H1 (cell line): ENCODE results near the gene ASS1. TPM values are rescaled to one million over a fixed set of nuclear protein-coding genes. Genes with fewer than 3 reads are reported as not detected.

Experiments
- CTCF ChIA-PET: fragments of 300-600 bp; sonication (Branson Sonifier 250); formaldehyde crosslinking; loops from one replicate; lab custom pipeline; 2021; ENCODE audit not compliant: partially characterized antibody; lab: Charles Lee
- POLR2A ChIA-PET: fragments of 300-600 bp; sonication (Branson Sonifier 250); formaldehyde crosslinking; loops from one replicate; lab custom pipeline; 2021; ENCODE audit warnings: inconsistent platforms; ENCODE audit not compliant: partially characterized antibody; lab: Charles Lee
- DNase-seq, 2 experiments: peaks; one replicate each; pipeline versions ENCODE4 v3.0.0 to v3.0.0-alpha.2; 2010 to 2022; ENCODE audit warnings: low spot score in 2 of 2, low read depth in 1 of 2, mixed read lengths in 1 of 2
- FAIRE-seq: peaks from 2 replicates; lab custom pipeline; 2011; peaks lifted over from hg19 to GRCh38; lab: Jason Lieb, UNC
- H2AFZ ChIP-seq: 2 replicates; pipeline ENCODE4 v1.8.1; 2012; ENCODE audit warnings: low read length, inconsistent platforms
- H2AK5ac ChIP-seq: 2 replicates; pipeline ENCODE4 v1.6.1; 2013; ENCODE audit warnings: low read depth, low read length
- H2BK120ac ChIP-seq: replicated peaks from 2 replicates; pipeline ENCODE3; 2013; ENCODE audit warnings: low read depth, low read length, inconsistent platforms
- H2BK12ac ChIP-seq: 2 replicates; pipeline ENCODE4 v1.6.1; 2013; ENCODE audit warnings: low read depth, low read length
- H2BK15ac ChIP-seq: 2 replicates; pipeline ENCODE4 v1.6.1; 2013; ENCODE audit warnings: low read length
- H2BK20ac ChIP-seq: 2 replicates; pipeline ENCODE4 v1.6.1; 2013; ENCODE audit warnings: low read length
- H2BK5ac ChIP-seq: 2 replicates; pipeline ENCODE4 v1.6.1; 2013; ENCODE audit warnings: low read depth, low read length
- H3K14ac ChIP-seq: 2 replicates; pipeline ENCODE4 v1.6.1; 2013; ENCODE audit warnings: inconsistent platforms; ENCODE audit not compliant: insufficient read length
- H3K18ac ChIP-seq: 2 replicates; pipeline ENCODE4 v1.6.1; 2013; ENCODE audit warnings: low read length; ENCODE audit errors: extremely low read depth
- H3K23ac ChIP-seq: 2 replicates; pipeline ENCODE4 v1.6.1; 2013; ENCODE audit warnings: inconsistent platforms; ENCODE audit not compliant: insufficient read length
- H3K23me2 ChIP-seq: 2 replicates; pipeline ENCODE4 v1.6.1; 2013; ENCODE audit warnings: low read depth, low read length
- H3K27ac ChIP-seq: 2 replicates; pipeline ENCODE4 v1.6.1; 2011; ENCODE audit warnings: low read depth, low read length, inconsistent platforms
- H3K27me3 ChIP-seq, 4 experiments: replicated peaks in 1 of 4; 1 replicate in 1 of 4; 2 replicates in 3 of 4; pipeline versions ENCODE4 v1.6.1 to v1.8.1; 2011 to 2013; ENCODE audit warnings: low read length in 3 of 4, mild to moderate bottlenecking in 3 of 4, inconsistent platforms in 2 of 4, mixed read lengths in 2 of 4, moderate library complexity in 1 of 4; ENCODE audit not compliant: control insufficient read depth in 3 of 4, insufficient read depth in 3 of 4; ENCODE audit errors: extremely low read depth in 1 of 4
- H3K36me3 ChIP-seq, 4 experiments: 2 replicates each; pipeline versions ENCODE4 v1.6.1 to v1.8.1; 2011 to 2013; ENCODE audit warnings: mild to moderate bottlenecking in 4 of 4, low read length in 3 of 4, moderate library complexity in 2 of 4, control low read depth in 1 of 4, inconsistent platforms in 1 of 4; ENCODE audit not compliant: insufficient read depth in 4 of 4, control insufficient read depth in 2 of 4
- H3K4ac ChIP-seq: replicated peaks from 2 replicates; pipeline ENCODE3; 2013; ENCODE audit warnings: low read length, low read depth, mixed read lengths, inconsistent platforms; ENCODE audit not compliant: insufficient read length
- H3K4me1 ChIP-seq, 4 experiments: replicated peaks in 1 of 4; 1 replicate in 1 of 4; 2 replicates in 3 of 4; pipeline versions ENCODE4 v1.6.1 to v1.8.1; 2011 to 2013; ENCODE audit warnings: low read length in 3 of 4, inconsistent platforms in 2 of 4, mixed read lengths in 1 of 4; ENCODE audit not compliant: insufficient read depth in 4 of 4, control insufficient read depth in 3 of 4
- H3K4me2 ChIP-seq, 2 experiments: 2 replicates each; pipeline versions ENCODE4 v1.6.1 to v1.8.1; 2011 to 2013; ENCODE audit warnings: low read depth in 2 of 2, low read length in 2 of 2, control low read depth in 1 of 2, inconsistent platforms in 1 of 2, mild to moderate bottlenecking in 1 of 2; ENCODE audit not compliant: insufficient read depth in 1 of 2
- H3K4me3 ChIP-seq, 4 experiments: fragments of 200-600, 300-600 bp in 1 of 4; sonication (generic), shearing (Covaris generic), sonication (Bioruptor Twin) in 1 of 4; 2 replicates each; pipeline versions ENCODE4 v1.5.1 to v1.8.1; 2011 to 2016; ENCODE audit warnings: low read length in 4 of 4, low read depth in 3 of 4, control low read depth in 2 of 4, inconsistent platforms in 2 of 4, mild to moderate bottlenecking in 2 of 4, mixed read lengths in 1 of 4, moderate library complexity in 1 of 4; ENCODE audit not compliant: insufficient read depth in 2 of 4; ENCODE audit errors: extremely low read depth in 1 of 4
- H3K56ac ChIP-seq: replicated peaks from 2 replicates; pipeline ENCODE3; 2013; ENCODE audit warnings: low read depth, mild to moderate bottlenecking, mixed read lengths, low read length, inconsistent platforms; ENCODE audit not compliant: insufficient read length
- H3K79me1 ChIP-seq: 2 replicates; pipeline ENCODE4 v1.6.1; 2013; ENCODE audit warnings: low read depth, low read length, control low read depth
- H3K79me2 ChIP-seq, 2 experiments: 2 replicates each; pipeline versions ENCODE4 v1.6.1 to v1.8.1; 2012 to 2013; ENCODE audit warnings: low read length in 2 of 2, mild to moderate bottlenecking in 2 of 2, inconsistent platforms in 1 of 2; ENCODE audit not compliant: insufficient read depth in 2 of 2, control insufficient read depth in 1 of 2
- H3K9ac ChIP-seq, 4 experiments: replicated peaks in 1 of 4; 1 replicate in 1 of 4; 2 replicates in 3 of 4; pipeline versions ENCODE4 v1.6.1 to v1.8.1; 2011 to 2013; ENCODE audit warnings: low read depth in 3 of 4, low read length in 3 of 4, control low read depth in 2 of 4, mild to moderate bottlenecking in 2 of 4, moderate library complexity in 2 of 4, inconsistent platforms in 1 of 4; ENCODE audit errors: extremely low read depth in 1 of 4
- H3K9me3 ChIP-seq, 2 experiments: 2 replicates each; pipeline versions ENCODE4 v1.6.1 to v1.8.1; 2012 to 2013; ENCODE audit warnings: mild to moderate bottlenecking in 2 of 2, moderate library complexity in 2 of 2, control low read depth in 1 of 2, inconsistent platforms in 1 of 2, low read depth in 1 of 2, low read length in 1 of 2, mixed read lengths in 1 of 2; ENCODE audit not compliant: insufficient read depth in 2 of 2
- H4K20me1 ChIP-seq, 2 experiments: replicated peaks in 1 of 2; 2 replicates each; pipeline versions ENCODE3 to v1.8.1; 2011 to 2013; ENCODE audit warnings: inconsistent platforms in 2 of 2, low read length in 2 of 2, mild to moderate bottlenecking in 1 of 2; ENCODE audit not compliant: insufficient read depth in 2 of 2, control insufficient read depth in 1 of 2
- H4K5ac ChIP-seq: 2 replicates; pipeline ENCODE4 v1.6.1; 2013; ENCODE audit warnings: low read length, low read depth, mixed read lengths, inconsistent platforms; ENCODE audit not compliant: insufficient read length
- H4K8ac ChIP-seq: 2 replicates; pipeline ENCODE4 v1.8.0; 2013; ENCODE audit warnings: mild to moderate bottlenecking, moderate library complexity, low read length, inconsistent platforms; ENCODE audit not compliant: insufficient read depth; ENCODE audit errors: extremely low read depth
- H4K91ac ChIP-seq: replicated peaks from 2 replicates; pipeline ENCODE3; 2013; ENCODE audit warnings: low read length, mixed read lengths, inconsistent platforms; ENCODE audit not compliant: insufficient read length
- CTBP2 ChIP-seq: IDR thresholded peaks from 2 replicates; pipeline ENCODE4 v1.7.0; 2011; ENCODE audit warnings: borderline replicate concordance, mild to moderate bottlenecking, moderate library complexity, mixed read lengths, low read length; ENCODE audit not compliant: insufficient read depth, insufficient read length
- GABPA ChIP-seq: IDR thresholded peaks from 2 replicates; pipeline ENCODE4 v1.6.1; 2011; ENCODE audit warnings: mild to moderate bottlenecking, low read length, moderate library complexity, borderline replicate concordance; ENCODE audit not compliant: insufficient read depth
- NANOG ChIP-seq: IDR thresholded peaks from 2 replicates; pipeline ENCODE4 v1.6.1; 2011; ENCODE audit warnings: low read length, low read depth, mild to moderate bottlenecking, inconsistent platforms; ENCODE audit not compliant: insufficient read depth, poor library complexity, severe bottlenecking
- TBP ChIP-seq: IDR thresholded peaks from 2 replicates; pipeline ENCODE4 v1.6.1; 2011; ENCODE audit warnings: low read depth, low read length, improper control_type of control experiment
- YY1 ChIP-seq: IDR thresholded peaks from 2 replicates; pipeline ENCODE4 v1.6.1; 2011; ENCODE audit warnings: low read depth, mild to moderate bottlenecking, low read length
- ZNF274 ChIP-seq: IDR thresholded peaks from 2 replicates; pipeline ENCODE4 v1.7.0; 2012; ENCODE audit warnings: low read length, borderline replicate concordance; ENCODE audit errors: extremely low read depth
- WGBS, 2 experiments: shearing (Covaris generic) in 1 of 2; methylation state at CpG; one replicate each; pipeline versions ENCODE4 v1.1.6 to v1.1.7; 2013 to 2015; ENCODE audit warnings: low lambda C conversion rate in 2 of 2, mixed read lengths in 2 of 2, inconsistent platforms in 1 of 2, low coverage in 1 of 2, missing lambda C conversion rate in 1 of 2; ENCODE audit not compliant: insufficient replicate concordance in 2 of 2, insufficient coverage in 1 of 2, insufficient read length in 1 of 2; ENCODE audit errors: extremely low coverage in 1 of 2, missing lambda C conversion rate in 1 of 2; 5-methylcytosine and 5-hydroxymethylcytosine counted together
- polyA plus RNA-seq, 7 experiments: library from polyadenylated mRNA; depleted of rRNA in 3 of 7; stranded (reverse) in 5 of 7; unstranded in 2 of 7; fragments of >200 nt in 5 of 7; fragments of 200-250 nt in 2 of 7; gene quantifications; 1 replicate in 5 of 7; 2 replicates in 1 of 7; 4 replicates in 1 of 7; pipeline versions ENCODE4 v1.2.1 to v1.2.3, GENCODE V29; 2011 to 2013; ENCODE audit warnings: missing spikeins in 2 of 7, mixed read lengths in 2 of 7
- total RNA-seq: library from RNA; stranded (reverse); fragmentation: NEBNext Ultra II Directional; extraction: Animal tissue kit (Norgen Biotek cat#: 25700); gene quantifications from 2 replicates; pipeline ENCODE4 v1.2.1, GENCODE V29; 2021
- TF ChIP-seq, protein P1 (sequence below): IDR thresholded peaks from 2 replicates; pipeline ENCODE4 v1.6.1; 2012; ENCODE audit warnings: low read length, inconsistent platforms

The ASS1 gene
- total and polyA plus RNA-seq, 2 of the 8 experiments (the other 6 are each of a cell fraction or from before 2014, with no cell fraction given) = 108 to 296 TPM

DNA sequence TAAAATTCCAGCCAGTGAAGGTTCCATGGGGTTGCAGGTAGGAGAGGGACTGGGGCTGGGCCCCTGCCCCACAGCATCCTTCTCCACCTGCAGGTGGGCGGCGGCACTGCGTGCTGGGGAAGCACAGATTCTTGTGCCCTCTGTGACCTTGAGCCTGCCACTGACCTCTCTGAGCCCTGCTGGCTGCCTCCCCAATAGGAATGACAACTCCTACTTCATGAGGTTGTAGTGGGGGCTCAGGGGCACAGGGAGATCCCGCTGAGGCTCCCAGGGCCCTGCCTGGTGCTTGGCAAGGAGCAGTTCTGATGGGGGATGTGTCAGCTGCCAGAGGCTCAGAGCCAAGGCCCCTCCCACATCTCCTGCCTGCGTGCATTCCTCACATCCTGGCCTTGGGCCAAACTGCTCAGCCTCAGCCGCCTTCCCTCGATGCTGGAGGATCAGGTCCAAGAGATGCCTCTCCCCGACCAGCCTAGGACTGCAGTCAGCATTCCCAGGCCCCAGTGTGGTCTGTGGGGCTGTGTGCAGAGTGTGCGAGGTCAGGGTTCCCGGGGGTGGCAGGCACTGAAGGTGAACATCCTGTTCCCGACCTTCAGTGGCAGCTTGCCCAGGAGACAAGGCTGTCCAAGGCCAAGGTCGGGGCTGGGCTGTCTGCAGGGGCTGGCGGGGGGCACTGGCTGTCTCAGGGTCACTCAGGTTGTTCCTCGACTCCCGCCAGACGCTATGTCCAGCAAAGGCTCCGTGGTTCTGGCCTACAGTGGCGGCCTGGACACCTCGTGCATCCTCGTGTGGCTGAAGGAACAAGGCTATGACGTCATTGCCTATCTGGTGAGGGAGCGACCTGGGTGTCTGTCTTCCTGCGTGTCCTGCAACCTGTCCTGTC, 7.0 kb downstream of the ASS1 start:
- no peaks in the 10 kb centered on the region for H3K27me3 ChIP-seq
- FAIRE-seq (peak; percentile 72), DNase-seq (peak in 1 of 2 experiments; percentile 89)
- POLR2A ChIA-PET = interaction anchor here (0.9 kb wide), 1 partner anchor 239 kb away, joined by 3 read pairs; no protein-coding TSS in a partner anchor
- no peak overlapping the region for H2AK5ac ChIP-seq
- CTCF ChIA-PET = interaction anchor here (0.8 to 0.9 kb wide), 2 partner anchors 9 to 238 kb away, joined by 3 read pairs; no protein-coding TSS in a partner anchor
- H3K4me2 ChIP-seq = peak overlapping the region in 1 of 2 experiments; percentile 12; a peak in 1 of 4 replicates
- no peak overlapping the region for H4K5ac ChIP-seq
- H3K23me2 ChIP-seq = peaks cover 9% of the 10 kb centered on the region; the same call in 1 of the 2 replicates
- peak overlapping the region; percentile 38 for H4K91ac ChIP-seq
- no peak overlapping the region for H4K8ac ChIP-seq
- 76% methylated on average over 23 of the region's 23 CpGs; no CpG with 5 or more reads in 1 of the 2 experiments for WGBS, 2 experiments
- H2BK15ac ChIP-seq = peak overlapping the region; percentile 72; the same call in 1 of the 2 replicates
- peak overlapping the region; percentile 6 for H3K4ac ChIP-seq
- H3K14ac ChIP-seq = no peak overlapping the region
- H3K79me2 ChIP-seq = peaks cover 0 to 33% of the 10 kb centered on the region in 2 experiments; a peak in 1 of 4 replicates
- H3K9ac ChIP-seq = peak overlapping the region in 2 of 4 experiments; percentile 3 to 20; a peak in 2 of 7 replicates
- H2BK12ac ChIP-seq = peak overlapping the region; percentile 97; the same call in 1 of the 2 replicates
- H3K9me3 ChIP-seq = no peaks in the 10 kb centered on the region
- H3K79me1 ChIP-seq = peaks cover 4% of the 10 kb centered on the region
- peaks cover 5 to 37% (median 29%) of the 10 kb centered on the region in 4 experiments for H3K4me1 ChIP-seq
- no peak overlapping the region for H3K56ac ChIP-seq
- no peak overlapping the region for H2BK120ac ChIP-seq
- H2AFZ ChIP-seq = no peak overlapping the region
- peaks cover 2 to 26% of the 10 kb centered on the region in 2 experiments for H4K20me1 ChIP-seq
- H3K27ac ChIP-seq = peak overlapping the region; percentile 1; the same call in 1 of the 2 replicates
- H3K36me3 ChIP-seq = peaks cover 0 to 13% (median 0%) of the 10 kb centered on the region in 4 experiments; a peak in 5 of 8 replicates
- peak overlapping the region; percentile 88 for H2BK5ac ChIP-seq
- no peak overlapping the region for H3K23ac ChIP-seq
- H2BK20ac ChIP-seq = 0 out of 2 replicates have a peak overlapping the region, but pooled peaks have one; percentile 43
- peak overlapping the region; percentile 64 for H3K18ac ChIP-seq
- H3K4me3 ChIP-seq = no peak overlapping the region
- TF ChIP-seq NANOG (no peak), ZNF274 (no peak), CTBP2 (no peak), GABPA (peak; percentile 54; the same call in 1 of the 2 replicates), TBP (no peak), YY1 (no peak)
- TF ChIP-seq, protein P1, sequence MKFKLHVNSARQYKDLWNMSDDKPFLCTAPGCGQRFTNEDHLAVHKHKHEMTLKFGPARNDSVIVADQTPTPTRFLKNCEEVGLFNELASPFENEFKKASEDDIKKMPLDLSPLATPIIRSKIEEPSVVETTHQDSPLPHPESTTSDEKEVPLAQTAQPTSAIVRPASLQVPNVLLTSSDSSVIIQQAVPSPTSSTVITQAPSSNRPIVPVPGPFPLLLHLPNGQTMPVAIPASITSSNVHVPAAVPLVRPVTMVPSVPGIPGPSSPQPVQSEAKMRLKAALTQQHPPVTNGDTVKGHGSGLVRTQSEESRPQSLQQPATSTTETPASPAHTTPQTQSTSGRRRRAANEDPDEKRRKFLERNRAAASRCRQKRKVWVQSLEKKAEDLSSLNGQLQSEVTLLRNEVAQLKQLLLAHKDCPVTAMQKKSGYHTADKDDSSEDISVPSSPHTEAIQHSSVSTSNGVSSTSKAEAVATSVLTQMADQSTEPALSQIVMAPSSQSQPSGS = no peak
